ENCODE measurements around the gene OTUD7B. TPM values are rescaled to one million over a fixed set of nuclear protein-coding genes. Genes with fewer than 3 reads are reported as not detected.

Gene OTUD7B
- total and polyA plus RNA-seq, 9 of the 15 experiments (the other 6 are each of a cell fraction or from before 2014, with no cell fraction given), result 0.96 to 18.8 (median 7.4) TPM

DNA sequence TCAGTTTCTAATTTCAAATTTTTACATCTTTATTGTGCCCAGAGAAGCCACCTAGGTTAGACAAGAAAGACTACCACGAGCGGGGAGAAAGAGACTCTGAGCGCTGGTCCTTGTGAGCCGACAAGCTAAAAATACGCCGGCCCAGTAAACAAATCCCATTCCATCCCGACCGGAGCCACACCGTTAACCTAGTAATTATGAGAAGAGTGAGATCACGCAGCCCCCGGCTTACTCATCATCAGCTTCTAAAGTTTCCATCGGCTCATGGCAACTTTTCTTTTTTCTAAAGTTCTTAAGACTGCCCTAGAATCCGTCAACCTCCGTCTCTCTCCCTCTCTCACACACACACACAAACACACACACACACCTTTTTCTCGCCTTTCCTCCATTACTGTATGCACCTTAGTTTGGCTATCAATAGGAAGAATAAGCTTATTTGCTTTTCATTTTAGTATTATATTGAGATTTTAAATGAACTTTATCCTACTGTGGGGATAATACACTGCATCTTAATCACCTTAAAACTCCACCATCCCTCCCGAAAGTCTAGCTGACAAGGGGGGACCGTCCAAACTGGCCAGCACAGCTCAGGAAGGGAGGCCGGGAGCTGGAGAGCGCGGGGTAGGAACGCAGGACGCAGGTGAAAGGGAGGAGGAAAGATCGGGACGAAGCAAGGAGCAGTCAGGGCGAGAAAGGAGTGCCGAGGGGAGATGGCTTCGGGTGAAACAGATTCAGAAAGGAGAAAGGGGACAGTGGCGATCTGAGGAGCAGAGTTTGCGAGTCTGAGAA is 728 bp downstream of the OTUD7B start:
- Histone ChIP-seq H2AFZ (ENCODE audit: low read depth, low read length) (peak overlapping the region; percentile 37), H3K9me1 (ENCODE audit: control insufficient read depth, insufficient read depth, low read length) (no peaks in the 10 kb centered on the region), H3K27ac (ENCODE audit: extremely low read depth, low read depth, low read length) (peak overlapping the region; percentile 90), H3K36me3 (ENCODE audit: control insufficient read depth, insufficient read depth, low read length) (peaks cover 18% of the 10 kb centered on the region; the same call in 2 of the 3 replicates), H3K9ac (ENCODE audit: insufficient read depth in 1 of 2, low read depth in 2 of 2, low read length in 2 of 2) (peak overlapping the region; percentile 85 to 97), H3K9me3 (replicated peaks; ENCODE audit: control insufficient read depth, insufficient read depth, low read depth, low read length) (no peaks in the 10 kb centered on the region), H3K27me3 (ENCODE audit: control insufficient read depth in 2 of 2, insufficient read depth in 2 of 2, low read length in 2 of 2) (no peaks in the 10 kb centered on the region), H3K4me1 (replicated peaks in 1 of 2; ENCODE audit: control insufficient read depth in 2 of 2, insufficient read depth in 2 of 2, low read length in 2 of 2) (peaks cover 0 to 40% of the 10 kb centered on the region in 2 experiments; a peak in 3 of 5 replicates), H3K4me3 (peak overlapping the region; percentile 81), H3K79me2 (ENCODE audit: control insufficient read depth, insufficient read depth, low read length) (peaks cover 52% of the 10 kb centered on the region), H3K4me2 (ENCODE audit: insufficient read depth, low read length) (peak overlapping the region; percentile 96), H4K20me1 (replicated peaks; ENCODE audit: control insufficient read depth, insufficient read depth, low read length) (no peaks in the 10 kb centered on the region; the same call in 1 of the 2 replicates)
- CTCF ChIA-PET (ENCODE audit: low intra/inter-chr PET ratio), result no interaction called here
- FAIRE-seq (peak; percentile 64), DNase-seq (ENCODE audit: extremely low read depth in 1 of 4, low spot score in 3 of 4) (peak; percentile 30 to 73 (median 36)), ATAC-seq (peak; percentile 71)
- TSS peak; percentile 57 for BruUV-seq (replicated peaks)
- in situ Hi-C loops (cut with MboI), result no loop called here
- POLR2A ChIA-PET, result interaction anchor here (0.7 to 6.1 kb wide), 14 partner anchors 9 to 156 kb away, joined by 3 to 63 read pairs (median 4); a partner anchor contains a TSS
- intact Hi-C loops (cut with micrococcal nuclease), result loop anchor here (5.0 kb wide), 1 partner anchor 43 kb away; no protein-coding TSS in a partner anchor
- under 1% methylated on average over 29 of the region's 29 CpGs for WGBS (ENCODE audit: insufficient coverage, low coverage, missing lambda C conversion rate)
- TF ChIP-seq, protein P1, sequence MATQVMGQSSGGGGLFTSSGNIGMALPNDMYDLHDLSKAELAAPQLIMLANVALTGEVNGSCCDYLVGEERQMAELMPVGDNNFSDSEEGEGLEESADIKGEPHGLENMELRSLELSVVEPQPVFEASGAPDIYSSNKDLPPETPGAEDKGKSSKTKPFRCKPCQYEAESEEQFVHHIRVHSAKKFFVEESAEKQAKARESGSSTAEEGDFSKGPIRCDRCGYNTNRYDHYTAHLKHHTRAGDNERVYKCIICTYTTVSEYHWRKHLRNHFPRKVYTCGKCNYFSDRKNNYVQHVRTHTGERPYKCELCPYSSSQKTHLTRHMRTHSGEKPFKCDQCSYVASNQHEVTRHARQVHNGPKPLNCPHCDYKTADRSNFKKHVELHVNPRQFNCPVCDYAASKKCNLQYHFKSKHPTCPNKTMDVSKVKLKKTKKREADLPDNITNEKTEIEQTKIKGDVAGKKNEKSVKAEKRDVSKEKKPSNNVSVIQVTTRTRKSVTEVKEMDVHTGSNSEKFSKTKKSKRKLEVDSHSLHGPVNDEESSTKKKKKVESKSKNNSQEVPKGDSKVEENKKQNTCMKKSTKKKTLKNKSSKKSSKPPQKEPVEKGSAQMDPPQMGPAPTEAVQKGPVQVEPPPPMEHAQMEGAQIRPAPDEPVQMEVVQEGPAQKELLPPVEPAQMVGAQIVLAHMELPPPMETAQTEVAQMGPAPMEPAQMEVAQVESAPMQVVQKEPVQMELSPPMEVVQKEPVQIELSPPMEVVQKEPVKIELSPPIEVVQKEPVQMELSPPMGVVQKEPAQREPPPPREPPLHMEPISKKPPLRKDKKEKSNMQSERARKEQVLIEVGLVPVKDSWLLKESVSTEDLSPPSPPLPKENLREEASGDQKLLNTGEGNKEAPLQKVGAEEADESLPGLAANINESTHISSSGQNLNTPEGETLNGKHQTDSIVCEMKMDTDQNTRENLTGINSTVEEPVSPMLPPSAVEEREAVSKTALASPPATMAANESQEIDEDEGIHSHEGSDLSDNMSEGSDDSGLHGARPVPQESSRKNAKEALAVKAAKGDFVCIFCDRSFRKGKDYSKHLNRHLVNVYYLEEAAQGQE (IDR thresholded peaks at IDR 0.05; ENCODE audit: borderline replicate concordance), result 0 out of 2 replicates have a peak, but pooled peaks have one; percentile 2
- TF ChIP-seq, protein P1 (CRISPR knock-in tag; IDR thresholded peaks at IDR 0.05; ENCODE audit: low read depth), result no peak
- peak; percentile 7; the same call in 1 of the 2 replicates for TF ChIP-seq EP400 (IDR thresholded peaks at IDR 0.05)
- no peak for TF ChIP-seq GTF2A2 (tag; IDR thresholded peaks at IDR 0.05)
- TF ChIP-seq, protein P2, sequence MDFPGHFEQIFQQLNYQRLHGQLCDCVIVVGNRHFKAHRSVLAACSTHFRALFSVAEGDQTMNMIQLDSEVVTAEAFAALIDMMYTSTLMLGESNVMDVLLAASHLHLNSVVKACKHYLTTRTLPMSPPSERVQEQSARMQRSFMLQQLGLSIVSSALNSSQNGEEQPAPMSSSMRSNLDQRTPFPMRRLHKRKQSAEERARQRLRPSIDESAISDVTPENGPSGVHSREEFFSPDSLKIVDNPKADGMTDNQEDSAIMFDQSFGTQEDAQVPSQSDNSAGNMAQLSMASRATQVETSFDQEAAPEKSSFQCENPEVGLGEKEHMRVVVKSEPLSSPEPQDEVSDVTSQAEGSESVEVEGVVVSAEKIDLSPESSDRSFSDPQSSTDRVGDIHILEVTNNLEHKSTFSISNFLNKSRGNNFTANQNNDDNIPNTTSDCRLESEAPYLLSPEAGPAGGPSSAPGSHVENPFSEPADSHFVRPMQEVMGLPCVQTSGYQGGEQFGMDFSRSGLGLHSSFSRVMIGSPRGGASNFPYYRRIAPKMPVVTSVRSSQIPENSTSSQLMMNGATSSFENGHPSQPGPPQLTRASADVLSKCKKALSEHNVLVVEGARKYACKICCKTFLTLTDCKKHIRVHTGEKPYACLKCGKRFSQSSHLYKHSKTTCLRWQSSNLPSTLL (IDR thresholded peaks at IDR 0.05), result peak; percentile 12; the same call in 1 of the 2 replicates
- TF ChIP-seq JUND (IDR thresholded peaks at IDR 0.05; ENCODE audit: borderline replicate concordance, low read depth, low read length), result peak; percentile 39; the same call in 1 of the 2 replicates
- 0 out of 3 replicates have a peak, but pooled peaks have one; percentile 57 for TF ChIP-seq JUND (tag; IDR thresholded peaks at IDR 0.05; ENCODE audit: borderline replicate concordance, low read depth, low read length)
- 0 out of 2 replicates have a peak, but pooled peaks have one; percentile 64 for TF ChIP-seq HDGF (IDR thresholded peaks at IDR 0.05)

Measured in K562 (cell line).